ENCODE measurements around the gene ACVR1.

ACVR1 gene

DNA sequence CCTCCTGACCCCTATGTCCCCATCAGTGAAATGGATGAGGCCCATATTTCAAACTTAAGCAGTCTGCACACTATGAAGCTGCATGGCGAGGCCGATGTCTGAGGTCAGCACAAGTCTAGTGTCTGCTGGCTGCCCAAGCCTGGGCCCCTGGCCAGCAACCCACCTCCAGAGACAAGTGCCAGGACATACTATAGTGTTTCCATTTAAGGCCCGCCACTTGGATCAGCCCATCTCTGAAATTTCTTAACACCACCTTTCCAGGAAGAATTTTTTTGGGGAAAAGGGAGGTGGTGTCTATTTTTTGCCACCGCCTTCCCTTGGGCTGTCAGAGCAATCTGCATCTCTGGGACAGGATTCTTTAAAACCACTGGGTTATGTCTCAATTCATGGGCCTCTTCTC is 1.8 kb downstream of the ACVR1 start:
- DNase-seq (ENCODE audit: low read depth): no peak
- no peak overlapping the region for H3K4me3 ChIP-seq (ENCODE audit: low read depth, low read length)
- no peak for TF ChIP-seq CTCF (IDR thresholded peaks at IDR 0.05; ENCODE audit: low read depth, low read length, missing control alignments)

- no peak for DNase-seq (ENCODE audit: low read depth)
- TF ChIP-seq CTCF (IDR thresholded peaks at IDR 0.05; ENCODE audit: low read depth, low read length, missing control alignments): no peak
- H3K4me3 ChIP-seq (ENCODE audit: low read depth, low read length): no peak overlapping the region
Observed at GRCh38 chr2:157872791-157873190, 3.3 kb downstream of the ACVR1 start.

DNA sequence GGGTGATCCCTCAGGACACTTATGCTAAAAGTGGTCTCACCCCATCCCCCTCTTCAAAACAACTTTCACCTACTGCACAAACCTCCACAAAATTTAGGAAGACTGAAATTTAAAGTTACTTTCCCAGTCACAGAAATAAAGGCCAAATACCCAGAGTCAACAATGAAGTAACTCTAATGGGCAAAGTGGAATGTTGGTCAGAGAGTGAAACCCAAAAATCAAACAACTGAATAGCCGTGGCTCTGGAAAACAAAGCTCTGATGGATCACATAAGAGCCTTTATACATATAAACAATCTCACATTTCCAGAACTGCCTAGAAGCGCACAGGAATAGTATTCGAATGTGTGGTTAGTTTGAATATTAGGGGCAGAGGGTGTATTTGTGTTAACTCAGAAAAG is 4.7 kb downstream of the ACVR1 start:
- no peak for DNase-seq (ENCODE audit: low read depth)
- H3K4me3 ChIP-seq (ENCODE audit: low read depth, low read length): no peak overlapping the region
- TF ChIP-seq CTCF (IDR thresholded peaks at IDR 0.05; ENCODE audit: low read depth, low read length, missing control alignments): no peak

GRCh38 chr2:157868993-157869392 is 7.1 kb downstream of the ACVR1 start:
- H3K4me3 ChIP-seq (ENCODE audit: low read depth, low read length): no peak overlapping the region
- no peak for DNase-seq (ENCODE audit: low read depth)
- TF ChIP-seq CTCF (IDR thresholded peaks at IDR 0.05; ENCODE audit: low read depth, low read length, missing control alignments): no peak

DNA sequence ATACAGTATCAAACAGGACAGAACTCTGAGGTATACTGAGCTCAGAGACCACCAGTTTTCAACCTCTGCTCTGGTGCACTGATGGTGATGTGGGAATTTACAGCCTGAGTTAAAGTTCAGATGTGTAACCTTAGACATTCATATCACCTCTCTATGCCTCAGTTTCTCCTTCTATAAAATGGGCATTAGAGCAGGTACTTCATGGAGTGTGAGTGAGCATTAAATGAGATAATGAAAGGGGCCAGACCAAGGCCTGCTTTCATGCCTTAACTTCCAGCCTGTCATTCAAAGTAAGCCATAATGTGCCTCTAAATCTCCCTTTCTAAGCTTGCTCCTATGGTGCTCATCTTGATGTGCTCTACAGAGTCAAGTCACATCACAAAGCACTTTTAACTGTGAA is 8.4 kb downstream of the ACVR1 start:
- DNase-seq (ENCODE audit: low read depth): no peak
- no peak for TF ChIP-seq CTCF (IDR thresholded peaks at IDR 0.05; ENCODE audit: low read depth, low read length, missing control alignments)

DNA sequence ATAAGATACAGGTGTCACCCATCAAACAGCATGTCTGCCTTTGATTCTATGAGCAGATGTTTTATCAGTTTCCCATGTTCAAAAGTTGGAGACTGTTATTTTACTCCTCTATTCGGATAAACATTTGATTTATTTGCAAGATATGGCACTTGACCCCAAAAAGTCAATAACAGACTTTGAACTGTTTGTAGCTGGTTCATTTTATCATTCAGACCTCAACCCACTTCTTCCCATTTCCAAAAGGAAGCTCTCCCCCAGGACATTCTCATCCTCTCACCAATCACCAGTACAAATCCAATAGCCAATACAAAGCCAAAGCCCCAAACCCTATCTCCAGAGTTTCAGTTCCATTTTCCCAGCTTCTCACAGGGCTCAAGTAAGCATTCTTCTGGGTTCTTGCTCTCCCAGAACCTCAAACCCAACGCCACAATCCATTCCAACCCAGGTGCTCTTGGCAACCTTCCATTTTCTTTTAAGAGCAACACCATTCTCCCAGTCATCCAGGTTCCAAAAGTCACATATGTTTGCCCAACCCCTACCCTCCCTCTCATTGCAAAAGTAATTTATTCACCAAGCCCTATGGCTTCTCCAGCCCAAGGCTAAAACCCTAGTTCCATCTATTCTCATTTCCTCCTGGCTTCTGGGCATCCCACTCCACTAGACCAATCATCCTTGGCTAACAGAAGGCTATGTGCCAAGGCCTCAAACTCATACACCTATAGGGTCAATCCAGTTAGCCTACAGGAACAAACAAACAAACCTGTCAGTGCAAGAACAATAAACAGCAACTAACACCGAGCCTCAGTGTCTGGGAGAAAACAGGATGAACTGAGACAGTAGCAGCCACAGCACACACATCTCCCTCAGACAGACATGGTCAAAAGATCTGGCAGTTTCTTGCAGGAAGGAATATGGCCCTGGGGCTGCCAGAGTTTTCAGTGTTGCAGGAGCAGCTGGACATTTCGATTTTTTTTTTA is 9.2 kb downstream of the ACVR1 start:
- DNase-seq (ENCODE audit: low read depth): no peak
- no peak overlapping the region for H3K4me3 ChIP-seq (ENCODE audit: low read depth, low read length)

More for the DNA sequence above, 8.4 kb downstream of the ACVR1 start:
- H3K4me3 ChIP-seq (ENCODE audit: low read depth, low read length): no peak overlapping the region

More for the DNA sequence above, 9.2 kb downstream of the ACVR1 start:
- TF ChIP-seq CTCF (IDR thresholded peaks at IDR 0.05; ENCODE audit: low read depth, low read length, missing control alignments): no peak
